ENCODE measurements around the gene PTTG2.

GRCh38 chr4:37936889-37937498, 23.2 kb upstream of the PTTG2 start:
- TF ChIP-seq, protein P1, sequence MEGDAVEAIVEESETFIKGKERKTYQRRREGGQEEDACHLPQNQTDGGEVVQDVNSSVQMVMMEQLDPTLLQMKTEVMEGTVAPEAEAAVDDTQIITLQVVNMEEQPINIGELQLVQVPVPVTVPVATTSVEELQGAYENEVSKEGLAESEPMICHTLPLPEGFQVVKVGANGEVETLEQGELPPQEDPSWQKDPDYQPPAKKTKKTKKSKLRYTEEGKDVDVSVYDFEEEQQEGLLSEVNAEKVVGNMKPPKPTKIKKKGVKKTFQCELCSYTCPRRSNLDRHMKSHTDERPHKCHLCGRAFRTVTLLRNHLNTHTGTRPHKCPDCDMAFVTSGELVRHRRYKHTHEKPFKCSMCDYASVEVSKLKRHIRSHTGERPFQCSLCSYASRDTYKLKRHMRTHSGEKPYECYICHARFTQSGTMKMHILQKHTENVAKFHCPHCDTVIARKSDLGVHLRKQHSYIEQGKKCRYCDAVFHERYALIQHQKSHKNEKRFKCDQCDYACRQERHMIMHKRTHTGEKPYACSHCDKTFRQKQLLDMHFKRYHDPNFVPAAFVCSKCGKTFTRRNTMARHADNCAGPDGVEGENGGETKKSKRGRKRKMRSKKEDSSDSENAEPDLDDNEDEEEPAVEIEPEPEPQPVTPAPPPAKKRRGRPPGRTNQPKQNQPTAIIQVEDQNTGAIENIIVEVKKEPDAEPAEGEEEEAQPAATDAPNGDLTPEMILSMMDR (IDR thresholded peaks at IDR 0.05) = no peak
- TF ChIP-seq POLR2A (IDR thresholded peaks at IDR 0.05) = no peak
